MCF 10A (cell line): Measurements from ENCODE around the gene RGS7. TPM values are rescaled to one million over a fixed set of nuclear protein-coding genes. Genes with fewer than 3 reads are reported as not detected.

Experiments
- BruUV-seq: library from RNA; stranded (reverse); fragments of 400-500 nt; replicated peaks from 2 replicates; lab custom pipeline; 2021; lab: Mats Ljungman, UMichigan
- CTCF ChIA-PET: fragments of 300-600 bp; sonication (Branson Sonifier 250); formaldehyde crosslinking; extraction: SDS; loops from one replicate; lab custom pipeline; 2021; ENCODE audit warnings: antibody characterized with exemption, inconsistent platforms; lab: Yijun Ruan, JAX
- POLR2A ChIA-PET: fragments of 300-600, 350-650 bp; sonication (Branson Sonifier 250); formaldehyde crosslinking; extraction: SDS; loops from one replicate; lab custom pipeline; 2020; ENCODE audit warnings: antibody characterized with exemption, inconsistent platforms; lab: Yijun Ruan, JAX
- DNase-seq: peaks from one replicate; pipeline ENCODE4 v3.0.0-alpha.2; 2018; ENCODE audit not compliant: unreplicated experiment
- H3K27ac Mint-ChIP-seq: one replicate; pipeline ENCODE4 v1.8.0; 2022; ENCODE audit warnings: mild to moderate bottlenecking, low read depth, mixed read lengths; ENCODE audit not compliant: unreplicated experiment
- H3K27me3 Mint-ChIP-seq: one replicate; pipeline ENCODE4 v1.8.0; 2022; ENCODE audit warnings: mixed read lengths; ENCODE audit not compliant: insufficient read depth, unreplicated experiment
- H3K36me3 Mint-ChIP-seq: one replicate; pipeline ENCODE4 v1.8.0; 2022; ENCODE audit warnings: mild to moderate bottlenecking, moderate library complexity, mixed read lengths; ENCODE audit not compliant: insufficient read depth, unreplicated experiment
- H3K4me1 Mint-ChIP-seq: one replicate; pipeline ENCODE4 v1.8.0; 2022; ENCODE audit warnings: mixed read lengths; ENCODE audit not compliant: insufficient read depth, unreplicated experiment
- H3K4me3 Mint-ChIP-seq: one replicate; pipeline ENCODE4 v1.8.0; 2022; ENCODE audit warnings: mild to moderate bottlenecking, moderate library complexity, mixed read lengths; ENCODE audit not compliant: unreplicated experiment
- H3K9me3 Mint-ChIP-seq: one replicate; pipeline ENCODE4 v1.8.0; 2022; ENCODE audit warnings: mixed read lengths; ENCODE audit not compliant: unreplicated experiment
- intact Hi-C: fragments of 100-400 bp; cut with micrococcal nuclease; formaldehyde crosslinking; loops from 2 replicates; pipeline ENCODE4 v1.14.1; 2022
- total RNA-seq: library from RNA; stranded (reverse); gene quantifications from 2 replicates; pipeline ENCODE4 v1.2.3, GENCODE V29; 2022
- TF ChIP-seq, protein P1 (sequence below): fragments of 200-600 bp; IDR thresholded peaks from one replicate; pipeline ENCODE4 v1.8.0; 2022; ENCODE audit warnings: antibody characterized with exemption, mild to moderate bottlenecking; ENCODE audit not compliant: unreplicated experiment

RGS7 gene
- total RNA-seq, 1 experiment from 2014 or later = 0.42 TPM

- intact Hi-C loops = no loop called here
- no peaks in the 10 kb centered on the region for H3K9me3 Mint-ChIP-seq
- no peak overlapping the region for H3K27ac Mint-ChIP-seq
- H3K27me3 Mint-ChIP-seq = no peaks in the 10 kb centered on the region
- DNase-seq = no peak
- POLR2A ChIA-PET = interaction anchor here (0.6 kb wide), 1 partner anchor 12 kb away, joined by 3 read pairs; no protein-coding TSS in a partner anchor
- CTCF ChIA-PET = interaction anchor here (1.2 kb wide), 1 partner anchor 299 kb away, joined by 3 read pairs; no protein-coding TSS in a partner anchor
- no peaks in the 10 kb centered on the region for H3K36me3 Mint-ChIP-seq
- H3K4me1 Mint-ChIP-seq = no peaks in the 10 kb centered on the region
- TF ChIP-seq, protein P1, sequence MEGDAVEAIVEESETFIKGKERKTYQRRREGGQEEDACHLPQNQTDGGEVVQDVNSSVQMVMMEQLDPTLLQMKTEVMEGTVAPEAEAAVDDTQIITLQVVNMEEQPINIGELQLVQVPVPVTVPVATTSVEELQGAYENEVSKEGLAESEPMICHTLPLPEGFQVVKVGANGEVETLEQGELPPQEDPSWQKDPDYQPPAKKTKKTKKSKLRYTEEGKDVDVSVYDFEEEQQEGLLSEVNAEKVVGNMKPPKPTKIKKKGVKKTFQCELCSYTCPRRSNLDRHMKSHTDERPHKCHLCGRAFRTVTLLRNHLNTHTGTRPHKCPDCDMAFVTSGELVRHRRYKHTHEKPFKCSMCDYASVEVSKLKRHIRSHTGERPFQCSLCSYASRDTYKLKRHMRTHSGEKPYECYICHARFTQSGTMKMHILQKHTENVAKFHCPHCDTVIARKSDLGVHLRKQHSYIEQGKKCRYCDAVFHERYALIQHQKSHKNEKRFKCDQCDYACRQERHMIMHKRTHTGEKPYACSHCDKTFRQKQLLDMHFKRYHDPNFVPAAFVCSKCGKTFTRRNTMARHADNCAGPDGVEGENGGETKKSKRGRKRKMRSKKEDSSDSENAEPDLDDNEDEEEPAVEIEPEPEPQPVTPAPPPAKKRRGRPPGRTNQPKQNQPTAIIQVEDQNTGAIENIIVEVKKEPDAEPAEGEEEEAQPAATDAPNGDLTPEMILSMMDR = no peak
- BruUV-seq = no TSS peak
- H3K4me3 Mint-ChIP-seq = no peak overlapping the region
Measured at GRCh38 chr1:241266121-241266520, 90.9 kb downstream of the RGS7 start.

GRCh38 chr1:241265428-241265827 is 91.6 kb downstream of the RGS7 start:
- DNase-seq = no peak
- H3K27me3 Mint-ChIP-seq = no peaks in the 10 kb centered on the region
- H3K4me1 Mint-ChIP-seq = no peaks in the 10 kb centered on the region
- BruUV-seq = no TSS peak
- intact Hi-C loops = no loop called here
- TF ChIP-seq, protein P1 = no peak
- H3K27ac Mint-ChIP-seq = no peak overlapping the region
- H3K9me3 Mint-ChIP-seq = no peaks in the 10 kb centered on the region
- CTCF ChIA-PET = interaction anchor here (1.2 kb wide), 1 partner anchor 298 kb away, joined by 3 read pairs; no protein-coding TSS in a partner anchor
- no peak overlapping the region for H3K4me3 Mint-ChIP-seq
- H3K36me3 Mint-ChIP-seq = no peaks in the 10 kb centered on the region
- POLR2A ChIA-PET = interaction anchor here (0.6 kb wide), 1 partner anchor 11 kb away, joined by 3 read pairs; no protein-coding TSS in a partner anchor

DNA sequence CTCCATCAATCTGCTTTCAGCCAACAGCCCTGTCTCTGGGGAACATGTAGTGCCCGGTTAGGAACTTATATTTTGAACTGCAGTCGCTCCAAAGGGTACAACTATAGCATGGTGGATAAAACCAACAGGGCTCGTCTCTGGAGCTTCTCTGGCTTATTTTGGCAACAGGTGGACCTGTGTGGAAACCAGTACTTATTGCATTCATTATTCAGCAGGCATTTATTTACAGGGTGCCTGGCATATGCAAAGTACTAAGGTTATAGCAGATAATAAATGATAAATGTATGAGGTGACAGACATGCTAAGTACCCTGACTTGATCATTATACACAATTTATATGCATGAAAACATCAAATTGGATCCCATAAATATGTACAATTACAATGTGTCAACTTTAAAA is 93.7 kb downstream of the RGS7 start:
- no peak overlapping the region for H3K4me3 Mint-ChIP-seq
- BruUV-seq = no TSS peak
- no peak overlapping the region for H3K27ac Mint-ChIP-seq
- no peaks in the 10 kb centered on the region for H3K27me3 Mint-ChIP-seq
- H3K9me3 Mint-ChIP-seq = no peaks in the 10 kb centered on the region
- no peak for DNase-seq
- no peaks in the 10 kb centered on the region for H3K4me1 Mint-ChIP-seq
- intact Hi-C loops = no loop called here
- CTCF ChIA-PET = interaction anchor here (0.6 kb wide), 1 partner anchor 1712 kb away, joined by 4 read pairs; no protein-coding TSS in a partner anchor
- no peaks in the 10 kb centered on the region for H3K36me3 Mint-ChIP-seq
- POLR2A ChIA-PET = interaction anchor here (0.6 kb wide), 1 partner anchor 1245 kb away, joined by 3 read pairs; no protein-coding TSS in a partner anchor
- TF ChIP-seq, protein P1 = no peak

DNA sequence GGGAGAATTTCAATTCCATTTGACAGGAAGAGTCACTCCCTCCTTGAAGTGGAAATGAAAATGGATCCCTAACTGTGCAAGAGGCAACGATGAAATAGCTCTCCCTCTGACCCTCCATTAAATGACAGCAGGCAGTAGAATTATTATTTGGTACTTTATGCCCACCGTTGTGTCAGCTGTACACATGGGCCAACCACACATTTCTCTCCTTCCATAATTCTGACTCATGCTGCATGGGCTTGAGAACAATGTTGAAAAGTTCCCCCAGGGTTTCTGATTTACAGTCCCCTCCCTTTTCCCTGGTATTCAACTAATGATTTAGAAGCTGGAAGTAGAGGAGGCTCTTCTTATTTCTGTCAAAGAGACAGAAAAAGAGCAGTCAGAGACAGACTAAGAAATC is 103.5 kb downstream of the RGS7 start:
- intact Hi-C loops = no loop called here
- no TSS peak for BruUV-seq
- Mint-ChIP-seq H3K4me3 (no peak overlapping the region), H3K27ac (no peak overlapping the region), H3K4me1 (peaks cover 7% of the 10 kb centered on the region), H3K9me3 (peaks cover 16% of the 10 kb centered on the region), H3K36me3 (no peaks in the 10 kb centered on the region), H3K27me3 (no peaks in the 10 kb centered on the region)
- CTCF ChIA-PET = interaction anchor here (1.4 kb wide), 1 partner anchor 232 kb away, joined by 4 read pairs; no protein-coding TSS in a partner anchor
- POLR2A ChIA-PET = no interaction called here
- peak; percentile 29 for DNase-seq
- TF ChIP-seq, protein P1 = no peak
